Activated naive CD8-positive, alpha-beta T cell treated with anti-CD3 and anti-CD28 coated beads, Interleukin-2, amount 10 ng/mL, durations not matched to agents 7 days and 5 days (primary cell): ENCODE measurements around the gene POU2F1. TPM values are rescaled to one million over a fixed set of nuclear protein-coding genes. Genes with fewer than 3 reads are reported as not detected.
"Not testable (repeated sequence)": the region's sequence is repeated elsewhere in the genome, so short reads cannot be mapped to it uniquely, and the experiment has no call there.

Experiments used
- ATAC-seq: fragments of 150-1000 bp; cut with Tn5 transposase; one replicate; pipeline ENCODE4 v1.10.0; 2021; ENCODE audit warnings: low read depth, moderate library complexity
- POLR2A ChIA-PET: fragments of 350-600 bp; sonication (Branson Sonifier 250); formaldehyde crosslinking; loops from one replicate; lab custom pipeline; 2021; ENCODE audit warnings: antibody characterized with exemption; lab: Charles Lee
- DNase-seq: peaks from one replicate; pipeline ENCODE4 v3.0.0; 2021
- H3K27ac Mint-ChIP-seq: one replicate; pipeline ENCODE4 v1.8.0; 2022; ENCODE audit warnings: mild to moderate bottlenecking, mixed read lengths
- H3K27me3 Mint-ChIP-seq: one replicate; pipeline ENCODE4 v1.8.0; 2022; ENCODE audit warnings: mild to moderate bottlenecking, moderate library complexity, mixed read lengths
- H3K36me3 Mint-ChIP-seq: one replicate; pipeline ENCODE4 v1.8.0; 2021; ENCODE audit warnings: mild to moderate bottlenecking, mixed read lengths
- H3K4me1 Mint-ChIP-seq: one replicate; pipeline ENCODE4 v1.8.0; 2021; ENCODE audit warnings: mixed read lengths
- H3K4me3 Mint-ChIP-seq: one replicate; pipeline ENCODE4 v1.8.0; 2022; ENCODE audit warnings: mild to moderate bottlenecking, moderate library complexity, mixed read lengths
- H3K9me3 Mint-ChIP-seq: one replicate; pipeline ENCODE4 v1.8.0; 2021; ENCODE audit warnings: mixed read lengths
- total RNA-seq, 2 experiments: library from RNA; stranded (reverse); gene quantifications; one replicate each; pipeline ENCODE4 v1.2.3, GENCODE V29; 2021

POU2F1 gene
- total RNA-seq, 2 experiments from 2014 or later = 25.6 to 28.0 TPM

DNA sequence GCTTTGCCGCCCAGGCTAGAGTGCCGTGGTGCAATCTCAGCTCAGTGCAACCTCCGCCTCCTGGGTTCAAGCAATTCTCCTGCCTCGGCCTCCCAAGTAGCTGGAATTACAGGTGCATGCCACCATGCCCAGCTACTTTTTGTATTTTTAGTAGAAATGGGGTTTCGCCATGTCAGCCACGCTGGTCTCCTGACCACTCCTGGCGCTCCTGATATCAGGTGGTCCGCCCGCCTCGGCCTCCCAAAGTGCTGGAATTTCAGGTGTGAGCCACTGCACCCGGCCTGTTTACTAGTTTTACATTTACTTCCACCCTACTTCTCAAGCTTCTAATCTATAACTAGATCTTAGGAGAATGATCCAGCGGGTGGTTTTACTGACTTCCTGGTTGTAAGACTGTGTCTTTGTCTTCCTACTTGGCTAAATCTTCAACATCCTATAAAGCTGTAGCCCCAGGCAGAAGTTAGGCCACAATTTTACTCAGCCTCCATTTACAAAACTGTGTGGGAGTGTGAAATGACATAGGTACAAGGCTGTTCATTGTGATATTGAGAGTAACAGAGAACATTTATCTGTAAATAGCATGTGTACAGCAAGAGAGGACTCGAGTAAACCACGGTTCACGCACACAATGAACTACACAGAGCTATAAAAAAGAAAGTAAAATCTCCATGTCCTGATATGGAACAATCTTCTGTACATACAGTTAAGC is 9.6 kb upstream of the POU2F1 start:
- peaks cover 4% of the 10 kb centered on the region for H3K4me1 Mint-ChIP-seq
- H3K27me3 Mint-ChIP-seq = peaks cover 10% of the 10 kb centered on the region
- DNase-seq (no peak), ATAC-seq (no peak)
- POLR2A ChIA-PET = no interaction called here
- no peak overlapping the region for H3K27ac Mint-ChIP-seq
- peaks cover 10% of the 10 kb centered on the region for H3K9me3 Mint-ChIP-seq
- H3K36me3 Mint-ChIP-seq = peaks cover 10% of the 10 kb centered on the region
- no peak overlapping the region for H3K4me3 Mint-ChIP-seq

DNA sequence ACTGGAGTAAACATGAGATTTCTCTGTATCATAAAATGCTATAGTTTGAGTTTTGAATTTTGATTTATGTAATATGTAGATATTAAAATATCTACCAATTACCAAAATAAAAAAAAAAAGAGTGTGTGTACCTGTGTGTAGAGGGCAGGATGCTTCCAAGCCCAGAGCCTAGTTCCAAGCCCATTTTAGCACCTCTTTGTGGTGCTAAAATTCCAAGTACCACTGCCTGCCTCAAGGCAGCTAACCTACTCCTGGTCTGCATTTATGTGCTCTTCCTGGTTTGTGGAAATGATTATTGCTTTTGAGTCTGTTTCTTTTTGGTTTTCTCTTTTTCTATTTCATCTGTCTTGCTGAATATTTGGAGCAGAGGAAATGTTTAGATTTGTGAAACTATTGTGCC is 8.7 kb upstream of the POU2F1 start:
- no peak overlapping the region for H3K27ac Mint-ChIP-seq
- H3K9me3 Mint-ChIP-seq = peaks cover 12% of the 10 kb centered on the region
- DNase-seq (no peak), ATAC-seq (no peak)
- POLR2A ChIA-PET = no interaction called here
- peaks cover 4% of the 10 kb centered on the region for H3K4me1 Mint-ChIP-seq
- no peak overlapping the region for H3K4me3 Mint-ChIP-seq
- peaks cover 9% of the 10 kb centered on the region for H3K27me3 Mint-ChIP-seq
- H3K36me3 Mint-ChIP-seq = peaks cover 10% of the 10 kb centered on the region

DNA sequence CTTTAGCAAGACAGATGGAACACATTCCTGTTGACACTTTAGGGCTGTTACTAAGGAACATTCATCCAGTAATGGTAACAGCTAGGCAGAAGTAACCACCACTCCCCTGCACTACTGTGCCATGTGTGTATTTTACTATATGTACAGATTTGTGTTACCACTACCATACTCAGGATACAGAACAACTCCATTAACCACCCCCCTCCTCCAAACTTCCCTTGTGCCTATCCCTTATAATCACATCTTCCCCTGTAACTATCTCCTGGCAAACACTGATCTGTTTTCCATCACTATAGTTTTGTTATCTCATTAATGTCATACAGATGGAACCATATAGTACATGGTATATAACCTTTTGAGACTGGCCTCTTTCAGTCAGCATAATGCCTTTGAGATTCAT is 3.9 kb upstream of the POU2F1 start:
- POLR2A ChIA-PET = no interaction called here
- no peaks in the 10 kb centered on the region for H3K36me3 Mint-ChIP-seq
- H3K9me3 Mint-ChIP-seq = peaks cover 3% of the 10 kb centered on the region

DNA sequence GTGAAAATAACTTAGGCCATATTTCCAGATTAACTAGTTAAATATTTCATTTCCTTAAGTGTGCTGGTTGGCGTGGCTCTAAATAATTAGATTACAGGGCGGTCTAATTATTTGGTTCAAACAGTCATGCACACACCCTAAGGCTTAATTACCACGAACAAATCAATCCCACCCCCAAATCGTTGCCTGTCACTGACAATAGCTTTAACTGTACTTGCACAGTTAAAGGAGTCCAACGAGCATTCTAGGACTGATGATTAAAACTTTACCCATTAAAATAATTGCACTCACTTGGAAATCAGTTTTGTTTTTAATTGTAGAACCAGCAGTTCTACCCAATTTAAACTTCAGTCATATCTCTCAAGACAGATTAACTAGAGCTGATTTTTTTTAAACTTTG is 1.5 kb upstream of the POU2F1 start:
- peaks cover 3% of the 10 kb centered on the region for H3K9me3 Mint-ChIP-seq
- H3K36me3 Mint-ChIP-seq = peaks cover 4% of the 10 kb centered on the region
- peak overlapping the region; percentile 94 for H3K4me3 Mint-ChIP-seq
- ATAC-seq = no peak
- POLR2A ChIA-PET = interaction anchor here (1.2 to 2.3 kb wide), 7 partner anchors 43 to 717 kb away, joined by 3 to 16 read pairs (median 5); partner anchors contain the start of genes CD247, DCAF6 and MPC2
- H3K4me1 Mint-ChIP-seq = peaks cover 27% of the 10 kb centered on the region
- DNase-seq = no peak
- H3K27ac Mint-ChIP-seq = peak overlapping the region; percentile 98
- H3K27me3 Mint-ChIP-seq = peaks cover 5% of the 10 kb centered on the region

More for the DNA sequence above, 3.9 kb upstream of the POU2F1 start:
- H3K4me1 Mint-ChIP-seq = peaks cover 8% of the 10 kb centered on the region
- H3K4me3 Mint-ChIP-seq = no peak overlapping the region
- H3K27ac Mint-ChIP-seq = no peak overlapping the region
- DNase-seq (no peak), ATAC-seq (no peak)
- H3K27me3 Mint-ChIP-seq = peaks cover 5% of the 10 kb centered on the region

DNA sequence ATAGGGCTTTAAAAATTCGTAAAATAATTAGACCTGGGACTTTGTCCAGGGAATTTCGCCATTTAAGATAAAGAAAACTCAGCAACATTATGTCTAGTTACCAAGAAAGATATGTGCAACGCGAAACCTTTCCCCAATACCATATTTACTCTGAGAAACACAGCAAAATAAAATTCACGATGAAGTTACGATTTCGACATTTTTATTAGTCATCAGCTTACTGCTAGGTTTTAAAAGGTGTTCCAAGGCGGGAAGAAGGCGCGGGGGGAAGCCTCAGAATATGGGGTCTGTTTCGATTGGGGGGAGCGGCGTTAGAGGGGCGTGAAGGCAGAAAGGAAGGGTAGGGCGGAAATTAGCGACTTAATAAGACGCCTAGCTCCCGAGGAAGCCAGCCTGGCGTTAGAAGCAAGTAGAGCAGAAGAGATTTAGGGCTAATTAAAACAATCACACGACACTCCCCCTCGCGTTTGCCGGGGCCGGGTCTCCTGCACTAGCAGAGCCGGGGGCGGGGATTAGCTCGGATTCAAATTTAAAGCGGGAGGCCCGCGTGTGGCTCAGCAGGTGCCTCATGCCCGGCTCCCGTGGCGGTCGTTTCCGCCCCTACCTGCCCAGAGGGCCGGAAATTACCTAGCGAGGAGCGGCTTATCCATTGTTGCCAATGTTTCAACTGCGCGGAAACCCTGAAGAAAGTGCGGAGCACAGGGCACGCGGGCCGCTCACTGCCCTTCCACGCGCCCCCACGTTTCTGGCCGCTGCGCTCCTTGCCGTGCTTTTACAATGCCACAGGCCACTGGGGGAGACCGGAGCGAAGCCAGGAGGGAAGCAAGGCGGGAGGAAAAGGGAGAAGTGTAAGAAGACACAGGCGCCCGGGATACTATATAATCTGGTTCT is 795 bp upstream of the POU2F1 start:
- H3K9me3 Mint-ChIP-seq = peaks cover 3% of the 10 kb centered on the region
- peak; percentile 62 for ATAC-seq
- POLR2A ChIA-PET = interaction anchor here (0.6 to 2.3 kb wide), 34 partner anchors 10 to 931 kb away, joined by 3 to 16 read pairs (median 4); partner anchors contain the start of genes CD247, CREG1, DCAF6 and MPC2
- DNase-seq = peak; percentile 89
- H3K27me3 Mint-ChIP-seq = no peaks in the 10 kb centered on the region
- H3K36me3 Mint-ChIP-seq = peaks cover 4% of the 10 kb centered on the region
- H3K27ac Mint-ChIP-seq = peak overlapping the region; percentile 98
- peak overlapping the region; percentile 94 for H3K4me3 Mint-ChIP-seq
- peaks cover 27% of the 10 kb centered on the region for H3K4me1 Mint-ChIP-seq

DNA sequence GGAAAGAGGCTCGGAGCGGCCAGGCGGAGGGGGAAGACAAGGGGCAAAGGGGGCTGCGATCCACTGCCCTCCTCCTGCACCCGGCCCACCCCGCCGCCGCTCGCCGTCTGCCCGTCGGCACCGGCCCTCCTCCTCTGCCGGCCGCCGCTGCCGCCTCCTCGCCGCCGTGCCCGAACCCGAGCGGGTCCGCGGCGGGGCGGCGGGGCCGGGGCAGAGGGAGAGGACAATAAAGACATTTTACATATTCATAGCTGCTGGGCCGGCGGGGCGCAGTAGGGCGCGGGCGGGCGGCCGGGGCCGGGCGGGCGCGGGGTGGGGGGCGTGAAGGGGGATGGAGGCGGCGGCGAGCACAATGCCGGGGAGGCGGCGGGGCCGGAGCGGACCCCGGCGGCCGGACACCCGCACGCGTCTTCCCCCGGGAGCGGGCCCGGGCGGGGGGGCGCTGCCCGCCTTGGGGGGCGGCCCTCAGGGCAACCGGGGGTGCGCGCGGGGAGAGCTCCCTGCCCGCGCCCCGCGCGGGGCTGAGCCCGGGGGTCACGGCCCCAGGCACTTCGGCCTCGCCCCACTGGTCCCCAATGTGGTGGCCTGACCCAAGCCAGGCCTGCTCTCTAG is 546 bp downstream of the POU2F1 start:
- POLR2A ChIA-PET = interaction anchor here (0.9 to 2.3 kb wide), 15 partner anchors 30 to 715 kb away, joined by 3 to 16 read pairs (median 6); partner anchors contain the start of genes CD247, CREG1, DCAF6 and MPC2
- peak overlapping the region; percentile 100 for H3K27ac Mint-ChIP-seq
- ATAC-seq (peak; percentile 1), DNase-seq (peak; percentile 68)
- peaks cover 35% of the 10 kb centered on the region for H3K4me1 Mint-ChIP-seq
- peaks cover 7% of the 10 kb centered on the region for H3K36me3 Mint-ChIP-seq
- peak overlapping the region; percentile 94 for H3K4me3 Mint-ChIP-seq
- peaks cover 3% of the 10 kb centered on the region for H3K9me3 Mint-ChIP-seq
- H3K27me3 Mint-ChIP-seq = no peaks in the 10 kb centered on the region

DNA sequence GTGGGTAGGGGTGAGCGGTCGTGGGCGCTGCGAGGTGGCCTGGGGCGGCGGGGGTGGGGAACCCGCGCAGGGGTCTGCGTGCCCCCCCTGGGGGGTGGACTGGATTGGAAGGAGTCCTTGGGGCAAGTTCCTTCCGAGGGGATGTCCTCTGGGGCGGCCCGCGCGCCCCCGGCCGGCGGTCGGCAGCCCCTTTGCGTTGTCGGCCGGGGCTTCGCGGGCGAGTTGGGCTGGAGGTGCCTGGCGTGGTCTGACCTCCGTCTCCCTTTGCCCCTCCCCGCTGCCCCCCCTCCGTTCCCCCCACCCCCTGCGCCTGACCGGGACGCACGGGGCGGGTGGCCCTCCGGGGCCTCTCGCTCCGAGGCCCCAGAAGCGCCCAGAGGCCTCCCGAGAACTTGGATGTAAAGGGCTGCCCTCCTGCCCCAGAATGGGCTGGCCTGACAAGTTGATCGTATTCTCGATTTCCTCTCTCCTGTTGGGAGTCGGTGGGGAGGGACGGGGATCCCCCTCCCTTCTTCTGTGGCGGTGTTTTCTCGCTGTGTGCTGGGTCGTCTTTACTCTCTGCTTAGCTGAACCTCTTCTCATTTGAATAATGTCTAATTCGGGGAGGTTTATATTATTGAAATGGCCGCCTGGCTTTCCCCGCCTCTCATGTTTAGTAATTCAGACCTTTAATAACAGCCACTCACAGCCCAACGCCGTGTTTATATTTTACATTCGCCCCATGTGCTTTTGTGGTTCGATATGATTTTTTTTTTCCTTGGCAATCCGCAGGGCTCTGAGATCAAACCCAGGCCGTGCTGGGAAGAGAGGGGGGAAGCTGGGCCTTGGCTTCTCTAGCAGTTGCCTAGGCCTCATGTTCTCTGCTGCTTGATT is 1.3 kb downstream of the POU2F1 start:
- ATAC-seq (peak; percentile 8), DNase-seq (peak; percentile 69)
- H3K4me3 Mint-ChIP-seq = peak overlapping the region; percentile 100
- peaks cover 36% of the 10 kb centered on the region for H3K4me1 Mint-ChIP-seq
- POLR2A ChIA-PET = interaction anchor here (1.0 to 2.2 kb wide), 4 partner anchors 39 to 226 kb away, joined by 3 to 11 read pairs (median 3); no protein-coding TSS in a partner anchor
- peaks cover 2% of the 10 kb centered on the region for H3K9me3 Mint-ChIP-seq
- H3K27me3 Mint-ChIP-seq = no peaks in the 10 kb centered on the region
- peak overlapping the region; percentile 100 for H3K27ac Mint-ChIP-seq
- peaks cover 7% of the 10 kb centered on the region for H3K36me3 Mint-ChIP-seq

DNA sequence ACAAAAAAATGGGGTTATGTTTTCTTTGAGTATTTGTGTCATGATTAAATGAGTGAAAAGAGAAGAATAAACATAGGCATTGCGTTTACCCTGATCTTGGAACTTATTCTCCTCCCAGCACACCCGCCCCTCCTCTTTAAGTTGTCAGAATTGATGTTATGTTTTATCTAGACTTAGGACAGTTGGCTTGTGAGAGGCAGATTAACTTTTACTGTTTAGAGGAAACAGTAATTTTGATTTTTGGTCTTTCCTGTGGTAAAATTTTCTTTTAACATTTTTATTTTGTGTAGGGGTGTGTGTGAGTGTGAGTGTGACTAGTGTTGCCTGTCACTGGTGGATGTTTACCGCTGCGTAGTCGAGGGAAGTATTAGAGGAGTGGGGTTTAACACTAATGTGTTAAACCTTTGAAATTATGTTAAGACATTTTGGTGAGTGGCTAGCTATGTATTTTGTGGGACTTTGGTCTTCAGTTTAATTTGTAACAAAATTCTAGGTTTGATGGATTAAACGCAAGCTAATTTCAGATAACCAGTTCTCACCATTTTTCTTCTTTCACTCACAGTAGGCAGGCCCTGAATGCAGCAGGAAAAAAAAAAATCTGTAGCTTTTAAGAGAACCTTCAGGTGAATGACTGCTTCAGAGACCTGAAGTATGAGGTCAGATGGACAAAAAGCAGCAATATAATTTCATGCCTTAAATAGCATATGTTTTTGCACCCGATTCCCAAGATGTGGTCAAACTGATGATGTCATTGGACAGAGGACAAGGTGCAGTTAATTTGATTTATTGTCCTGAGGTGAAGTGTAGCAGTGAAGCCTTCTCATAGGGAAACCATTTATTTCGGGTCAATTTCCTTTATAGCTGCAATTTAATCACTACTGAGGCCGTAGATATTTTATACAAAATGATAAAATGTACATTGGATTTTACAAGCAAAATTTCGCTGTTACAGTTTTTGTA is 2.7 kb downstream of the POU2F1 start:
- peak overlapping the region; percentile 100 for H3K4me3 Mint-ChIP-seq
- H3K4me1 Mint-ChIP-seq = peaks cover 38% of the 10 kb centered on the region
- POLR2A ChIA-PET = no interaction called here
- peak overlapping the region; percentile 100 for H3K27ac Mint-ChIP-seq
- H3K36me3 Mint-ChIP-seq = peaks cover 11% of the 10 kb centered on the region
- peaks cover 2% of the 10 kb centered on the region for H3K9me3 Mint-ChIP-seq
- H3K27me3 Mint-ChIP-seq = no peaks in the 10 kb centered on the region
- no peak for DNase-seq
- ATAC-seq = no peak

DNA sequence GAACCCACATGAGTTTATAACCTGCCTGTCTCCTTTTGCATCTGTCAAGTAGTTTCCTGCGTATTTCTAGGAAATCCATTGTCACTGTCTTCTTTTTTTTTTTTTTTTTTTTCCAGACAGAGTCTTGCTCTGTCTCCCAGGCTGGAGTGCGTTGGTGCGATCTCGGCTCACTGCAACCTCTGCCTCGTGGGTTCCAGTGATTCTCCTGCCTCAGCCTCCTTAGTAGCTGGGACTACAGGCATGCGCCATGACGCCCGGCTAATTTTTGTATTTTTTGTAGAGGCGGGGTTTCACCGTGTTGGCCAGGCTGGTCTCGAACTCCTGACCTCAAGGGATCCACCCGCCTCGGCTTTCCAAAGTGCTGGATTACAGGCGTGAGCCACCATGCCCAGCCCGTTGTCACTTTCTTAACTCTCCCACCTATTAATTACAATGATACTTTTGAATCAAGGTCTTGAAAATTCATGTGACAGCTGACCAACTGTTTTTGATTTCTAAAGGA is 4.1 kb downstream of the POU2F1 start:
- peaks cover 36% of the 10 kb centered on the region for H3K4me1 Mint-ChIP-seq
- not testable (repeated sequence) for H3K27ac Mint-ChIP-seq, ATAC-seq, H3K9me3 Mint-ChIP-seq, H3K4me3 Mint-ChIP-seq, H3K27me3 Mint-ChIP-seq, DNase-seq
- POLR2A ChIA-PET = interaction anchor here (0.7 kb wide), 1 partner anchor 33 kb away, joined by 7 read pairs; no protein-coding TSS in a partner anchor
- H3K36me3 Mint-ChIP-seq = peaks cover 11% of the 10 kb centered on the region

DNA sequence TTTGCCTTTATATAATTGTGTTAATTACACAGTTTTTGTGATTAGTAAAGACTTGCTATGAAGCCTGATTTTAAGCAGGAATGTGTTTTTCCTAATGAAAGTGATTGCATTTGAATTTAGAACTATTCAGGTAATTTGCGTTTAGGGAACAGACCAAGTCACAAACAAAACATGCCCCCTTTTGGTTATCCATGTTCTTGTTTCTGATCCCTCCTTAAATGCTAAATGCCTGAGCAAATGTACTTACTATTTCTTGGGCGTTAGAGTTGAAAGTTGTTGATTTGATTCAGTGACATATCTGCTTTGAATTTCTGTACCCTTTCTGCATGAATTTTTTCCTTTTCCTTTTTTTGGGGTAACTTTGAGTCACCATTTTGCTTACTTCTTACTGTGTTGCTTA is 5.2 kb downstream of the POU2F1 start:
- Mint-ChIP-seq H3K9me3 (peaks cover 2% of the 10 kb centered on the region), H3K27me3 (no peaks in the 10 kb centered on the region), H3K4me1 (peaks cover 32% of the 10 kb centered on the region), H3K36me3 (peaks cover 11% of the 10 kb centered on the region), H3K27ac (no peak overlapping the region), H3K4me3 (no peak overlapping the region)
- POLR2A ChIA-PET = no interaction called here
- no peak for ATAC-seq
- DNase-seq = no peak

DNA sequence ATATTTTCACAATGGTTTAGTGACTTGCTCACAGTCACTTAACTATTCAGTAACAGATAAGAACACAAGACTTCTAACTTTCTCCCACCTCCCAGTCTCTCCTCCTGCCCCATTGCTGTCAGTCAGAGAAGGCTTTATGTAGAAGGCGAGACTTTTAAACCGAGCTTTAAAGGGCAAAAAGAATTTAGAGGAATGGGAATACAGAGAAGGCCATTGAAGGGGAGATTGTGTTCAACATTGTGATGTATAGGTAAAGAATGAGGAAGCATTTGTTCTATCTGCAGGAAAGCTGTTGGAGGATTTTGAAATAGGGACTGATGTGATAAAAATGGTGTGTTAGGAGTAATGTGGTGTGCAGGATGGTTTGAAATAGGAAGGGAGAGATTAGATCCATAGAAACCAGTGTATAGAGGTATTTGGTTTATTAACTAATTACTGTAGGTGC is 7.3 kb downstream of the POU2F1 start:
- ATAC-seq (no peak), DNase-seq (no peak)
- Mint-ChIP-seq H3K27ac (no peak overlapping the region), H3K4me3 (no peak overlapping the region), H3K27me3 (no peaks in the 10 kb centered on the region), H3K4me1 (peaks cover 25% of the 10 kb centered on the region), H3K9me3 (peaks cover 2% of the 10 kb centered on the region), H3K36me3 (peaks cover 9% of the 10 kb centered on the region)
- POLR2A ChIA-PET = no interaction called here
